H1 (cell line): ENCODE data around the gene ACTG1. TPM values are rescaled to one million over a fixed set of nuclear protein-coding genes. Genes with fewer than 3 reads are reported as not detected.

Experiments
- ATF2 ChIP-seq: IDR thresholded peaks from 2 replicates; pipeline ENCODE4 v1.6.1; 2012; ENCODE audit warnings: low read length, inconsistent platforms
- ATF3 ChIP-seq: IDR thresholded peaks from 2 replicates; pipeline ENCODE4 v1.6.1; 2011; ENCODE audit warnings: low read depth, mild to moderate bottlenecking, low read length; ENCODE audit not compliant: insufficient read depth
- CHD1 ChIP-seq: IDR thresholded peaks from 2 replicates; pipeline ENCODE4 v1.6.1; 2012; ENCODE audit warnings: low read depth, low read length, improper control_type of control experiment
- CHD2 ChIP-seq: IDR thresholded peaks from 2 replicates; pipeline ENCODE4 v1.6.1; 2012; ENCODE audit warnings: low read length, improper control_type of control experiment
- CTCF ChIP-seq, 3 experiments: IDR thresholded peaks; 1 replicate in 2 of 3; 2 replicates in 1 of 3; pipeline versions ENCODE4 v1.5.1 to v1.6.1; 2011; ENCODE audit warnings: low read length in 3 of 3, mild to moderate bottlenecking in 3 of 3, inconsistent platforms in 2 of 3, low read depth in 1 of 3, moderate library complexity in 1 of 3; ENCODE audit not compliant: insufficient read depth in 1 of 3; ENCODE audit errors: control extremely low read depth in 1 of 3
- EGR1 ChIP-seq: IDR thresholded peaks from 2 replicates; pipeline ENCODE4 v1.6.1; 2011; ENCODE audit warnings: low read depth, low read length, borderline replicate concordance
- GABPA ChIP-seq: IDR thresholded peaks from 2 replicates; pipeline ENCODE4 v1.6.1; 2011; ENCODE audit warnings: mild to moderate bottlenecking, low read length, moderate library complexity, borderline replicate concordance; ENCODE audit not compliant: insufficient read depth
- KDM4A ChIP-seq: IDR thresholded peaks from one replicate; pipeline ENCODE4 v1.7.1; 2012; ENCODE audit warnings: low read depth, mild to moderate bottlenecking, moderate library complexity, low read length, inconsistent platforms; ENCODE audit not compliant: severe bottlenecking
- KDM5A ChIP-seq: fragments of 200-600 bp; IDR thresholded peaks from 2 replicates; pipeline ENCODE4 v1.7.1; 2012; ENCODE audit warnings: mild to moderate bottlenecking, low read length, inconsistent platforms, mixed read lengths
- NANOG ChIP-seq: IDR thresholded peaks from 2 replicates; pipeline ENCODE4 v1.6.1; 2011; ENCODE audit warnings: low read length, low read depth, mild to moderate bottlenecking, inconsistent platforms; ENCODE audit not compliant: insufficient read depth, poor library complexity, severe bottlenecking
- POLR2A ChIP-seq, 2 experiments: IDR thresholded peaks; 1 replicate in 1 of 2; 2 replicates in 1 of 2; pipeline ENCODE4 v1.6.1; 2011; ENCODE audit warnings: low read depth in 2 of 2, low read length in 2 of 2, mild to moderate bottlenecking in 2 of 2; ENCODE audit errors: control extremely low read depth in 1 of 2
- SIN3A ChIP-seq, 2 experiments: IDR thresholded peaks in 1 of 2; conservative IDR thresholded peaks in 1 of 2; 2 replicates each; pipeline ENCODE4 v1.6.1; 2011 to 2012; ENCODE audit warnings: low read length in 2 of 2, improper control_type of control experiment in 1 of 2, low read depth in 1 of 2, mild to moderate bottlenecking in 1 of 2
- SP4 ChIP-seq: IDR thresholded peaks from 2 replicates; pipeline ENCODE4 v1.6.1; 2012; ENCODE audit warnings: low read length, inconsistent platforms
- TAF1 ChIP-seq: IDR thresholded peaks from 2 replicates; pipeline ENCODE4 v1.6.1; 2011; ENCODE audit warnings: mild to moderate bottlenecking, low read depth, low read length
- TAF7 ChIP-seq: optimal IDR thresholded peaks from 2 replicates; pipeline ENCODE3; 2011; ENCODE audit warnings: low read depth, mild to moderate bottlenecking, inconsistent platforms, low read length, moderate library complexity, borderline replicate concordance
- TBP ChIP-seq: IDR thresholded peaks from 2 replicates; pipeline ENCODE4 v1.6.1; 2011; ENCODE audit warnings: low read depth, low read length, improper control_type of control experiment
- USF2 ChIP-seq: IDR thresholded peaks from 2 replicates; pipeline ENCODE4 v1.6.1; 2011; ENCODE audit warnings: low read length, improper control_type of control experiment
- polyA plus RNA-seq, 7 experiments: library from polyadenylated mRNA; depleted of rRNA in 3 of 7; stranded (reverse) in 5 of 7; unstranded in 2 of 7; fragments of >200 nt in 5 of 7; fragments of 200-250 nt in 2 of 7; gene quantifications; 1 replicate in 5 of 7; 2 replicates in 1 of 7; 4 replicates in 1 of 7; pipeline versions ENCODE4 v1.2.1 to v1.2.3, GENCODE V29; 2011 to 2013; ENCODE audit warnings: missing spikeins in 2 of 7, mixed read lengths in 2 of 7
- total RNA-seq: library from RNA; stranded (reverse); fragmentation: NEBNext Ultra II Directional; extraction: Animal tissue kit (Norgen Biotek cat#: 25700); gene quantifications from 2 replicates; pipeline ENCODE4 v1.2.1, GENCODE V29; 2021

ACTG1 gene
- total and polyA plus RNA-seq, 2 of the 8 experiments (the other 6 are each of a cell fraction or from before 2014, with no cell fraction given) = 3,535 to 5,010 TPM

GRCh38 chr17:81512562-81513371 is at the start of gene ACTG1 (continued):
- TF ChIP-seq KDM5A (no peak), EGR1 (peak; percentile 13; the same call in 1 of the 2 replicates), SP4 (no peak), KDM4A (peak; percentile 22), NANOG (no peak), GABPA (no peak), TBP (peak; percentile 98), POLR2A (IDR thresholded peaks at IDR 0.05; ENCODE audit: control extremely low read depth in 1 of 2, low read depth in 2 of 2, low read length in 2 of 2) (peak; percentile 97), CHD2 (0 out of 2 replicates have a peak, but pooled peaks have one; percentile 10), ATF2 (no peak), CHD1 (no peak), CTCF (IDR thresholded peaks at IDR 0.05; ENCODE audit: control extremely low read depth in 1 of 3, insufficient read depth in 1 of 3, low read depth in 1 of 3, low read length in 3 of 3) (no peak), TAF7 (peak; percentile 98), ATF3 (no peak), TAF1 (peak; percentile 99), SIN3A (conservative IDR thresholded peaks at IDR 0.05 in 1 of 2, IDR thresholded peaks at IDR 0.05 in 1 of 2; ENCODE audit: low read depth in 1 of 2, low read length in 2 of 2) (0 out of 4 replicates have a peak, but pooled peaks of 1 of the 2 experiments have one; percentile 21), USF2 (peak; percentile 75)
